AG09309 (cell line): ENCODE data around the gene SPATA6L.
"Not testable (repeated sequence)": the region's sequence is repeated elsewhere in the genome, so short reads cannot be mapped to it uniquely, and the experiment has no call there.

Experiments
- DNase-seq: peaks from one replicate; pipeline ENCODE4 v3.0.0-alpha.2; 2010; ENCODE audit warnings: low read depth
- H3K4me3 ChIP-seq: 2 replicates; pipeline ENCODE4 v1.5.1; 2011; ENCODE audit warnings: mild to moderate bottlenecking, low read depth, low read length, moderate library complexity; ENCODE audit not compliant: control insufficient read depth
- TF ChIP-seq, protein P1 (sequence below): IDR thresholded peaks from 2 replicates; pipeline ENCODE4 v1.5.1; 2011; ENCODE audit warnings: mild to moderate bottlenecking, low read depth, low read length, inconsistent platforms; ENCODE audit not compliant: insufficient read depth, control insufficient read depth; ENCODE audit errors: missing control alignments

SPATA6L gene

DNA sequence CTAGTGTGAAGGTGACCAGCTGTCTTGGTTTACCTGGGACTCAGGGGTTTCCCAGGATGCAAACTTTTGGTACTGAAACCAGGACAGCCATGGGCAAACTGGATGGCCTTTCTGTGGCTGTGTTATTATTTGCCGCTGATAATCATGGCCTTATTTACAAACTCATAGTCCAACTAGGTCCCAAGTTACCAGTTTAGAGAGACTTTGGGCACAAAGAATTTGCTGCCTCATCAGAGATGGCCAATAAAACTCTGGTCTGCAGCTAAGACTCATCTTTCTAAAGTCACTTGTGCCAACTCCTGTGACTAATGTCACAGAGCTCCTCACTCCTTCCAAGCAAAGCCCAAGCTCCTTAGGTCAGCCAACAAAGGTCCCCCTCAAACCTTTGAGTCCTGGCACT is 51.7 kb downstream of the SPATA6L start:
- H3K4me3 ChIP-seq, result no peak overlapping the region
- no peak for DNase-seq
- TF ChIP-seq, protein P1, sequence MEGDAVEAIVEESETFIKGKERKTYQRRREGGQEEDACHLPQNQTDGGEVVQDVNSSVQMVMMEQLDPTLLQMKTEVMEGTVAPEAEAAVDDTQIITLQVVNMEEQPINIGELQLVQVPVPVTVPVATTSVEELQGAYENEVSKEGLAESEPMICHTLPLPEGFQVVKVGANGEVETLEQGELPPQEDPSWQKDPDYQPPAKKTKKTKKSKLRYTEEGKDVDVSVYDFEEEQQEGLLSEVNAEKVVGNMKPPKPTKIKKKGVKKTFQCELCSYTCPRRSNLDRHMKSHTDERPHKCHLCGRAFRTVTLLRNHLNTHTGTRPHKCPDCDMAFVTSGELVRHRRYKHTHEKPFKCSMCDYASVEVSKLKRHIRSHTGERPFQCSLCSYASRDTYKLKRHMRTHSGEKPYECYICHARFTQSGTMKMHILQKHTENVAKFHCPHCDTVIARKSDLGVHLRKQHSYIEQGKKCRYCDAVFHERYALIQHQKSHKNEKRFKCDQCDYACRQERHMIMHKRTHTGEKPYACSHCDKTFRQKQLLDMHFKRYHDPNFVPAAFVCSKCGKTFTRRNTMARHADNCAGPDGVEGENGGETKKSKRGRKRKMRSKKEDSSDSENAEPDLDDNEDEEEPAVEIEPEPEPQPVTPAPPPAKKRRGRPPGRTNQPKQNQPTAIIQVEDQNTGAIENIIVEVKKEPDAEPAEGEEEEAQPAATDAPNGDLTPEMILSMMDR, result no peak

DNA sequence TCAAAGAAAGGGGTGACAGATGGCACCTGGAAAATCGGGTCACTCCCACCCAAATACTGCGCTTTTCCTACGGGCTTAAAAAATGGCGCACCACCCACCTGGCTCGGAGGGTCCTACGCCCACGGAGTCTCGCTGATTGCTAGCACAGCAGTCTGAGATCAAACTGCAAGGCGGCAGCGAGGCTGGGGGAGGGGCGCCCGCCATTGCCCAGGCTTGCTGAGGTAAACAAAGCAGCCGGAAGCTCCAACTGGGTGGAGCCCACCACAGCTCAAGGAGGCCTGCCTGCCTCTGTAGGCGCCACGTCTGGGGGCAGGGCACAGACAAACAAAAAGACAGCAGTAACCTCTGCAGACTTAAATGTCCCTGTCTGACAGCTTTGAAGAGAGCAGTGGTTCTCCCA is 60.2 kb downstream of the SPATA6L start:
- DNase-seq, H3K4me3 ChIP-seq: not testable (repeated sequence)

DNA sequence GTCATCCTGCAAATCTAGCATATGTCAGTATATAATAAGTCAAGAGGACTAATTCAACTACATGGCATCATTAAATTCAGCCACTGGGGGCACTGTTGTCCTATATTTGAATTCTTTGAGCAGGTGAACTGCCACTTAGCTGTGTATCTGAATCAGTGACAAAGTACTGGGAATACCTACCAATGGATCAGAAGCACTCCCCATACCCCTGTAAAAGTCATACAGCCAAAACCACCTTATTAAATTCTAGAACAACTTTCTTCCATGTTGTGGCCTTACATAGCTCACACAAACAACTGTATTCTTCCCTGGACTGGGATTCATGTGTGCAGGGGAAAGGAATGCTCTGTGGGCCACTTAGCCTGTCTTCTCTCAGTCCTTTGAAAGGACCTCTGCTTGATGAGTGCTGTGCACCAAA is 61.6 kb downstream of the SPATA6L start:
- DNase-seq, result no peak
- TF ChIP-seq, protein P1, result peak; percentile 58
- H3K4me3 ChIP-seq, result no peak overlapping the region

DNA sequence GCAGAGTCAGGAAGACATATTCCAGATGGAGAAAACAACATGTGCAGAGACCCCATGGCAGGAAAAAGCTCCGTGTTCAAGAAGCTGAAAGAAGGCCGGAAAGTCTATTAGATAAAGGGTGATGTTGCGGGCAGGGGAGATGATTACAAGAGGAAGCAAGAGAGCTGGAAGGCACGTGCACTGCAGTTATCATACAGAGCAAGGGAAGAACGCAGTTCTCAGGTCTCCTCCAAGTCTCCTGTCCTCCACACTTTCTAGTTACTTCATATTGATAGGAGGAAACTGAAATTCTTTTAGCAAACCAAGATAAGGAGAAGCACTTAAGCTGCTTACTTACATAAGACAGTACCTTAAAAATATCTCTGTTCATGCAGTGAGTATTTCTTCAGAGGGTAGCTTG is 62.5 kb downstream of the SPATA6L start:
- no peak for DNase-seq
- TF ChIP-seq, protein P1, result no peak
- no peak overlapping the region for H3K4me3 ChIP-seq

DNA sequence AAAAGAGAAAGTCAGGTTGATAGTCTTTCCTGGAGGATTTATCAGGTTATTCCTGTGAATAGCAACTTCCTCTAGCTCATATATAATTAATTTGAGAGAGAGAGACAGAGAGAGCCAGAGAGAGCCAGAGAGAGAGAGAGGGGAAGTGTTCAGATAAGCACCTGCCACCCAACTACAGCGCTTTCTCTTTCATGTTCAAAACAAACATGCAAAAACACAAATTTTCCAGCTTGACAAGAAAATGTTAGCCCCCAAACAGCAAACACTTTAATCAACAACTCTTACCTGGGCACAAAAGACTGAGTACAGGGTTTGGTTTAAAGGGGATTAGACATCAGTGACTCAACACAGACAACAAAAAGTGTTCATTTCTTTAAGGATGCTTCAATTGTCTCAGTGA is 65.9 kb downstream of the SPATA6L start:
- TF ChIP-seq, protein P1, result no peak
- H3K4me3 ChIP-seq, result no peak overlapping the region
- DNase-seq, result no peak

DNA sequence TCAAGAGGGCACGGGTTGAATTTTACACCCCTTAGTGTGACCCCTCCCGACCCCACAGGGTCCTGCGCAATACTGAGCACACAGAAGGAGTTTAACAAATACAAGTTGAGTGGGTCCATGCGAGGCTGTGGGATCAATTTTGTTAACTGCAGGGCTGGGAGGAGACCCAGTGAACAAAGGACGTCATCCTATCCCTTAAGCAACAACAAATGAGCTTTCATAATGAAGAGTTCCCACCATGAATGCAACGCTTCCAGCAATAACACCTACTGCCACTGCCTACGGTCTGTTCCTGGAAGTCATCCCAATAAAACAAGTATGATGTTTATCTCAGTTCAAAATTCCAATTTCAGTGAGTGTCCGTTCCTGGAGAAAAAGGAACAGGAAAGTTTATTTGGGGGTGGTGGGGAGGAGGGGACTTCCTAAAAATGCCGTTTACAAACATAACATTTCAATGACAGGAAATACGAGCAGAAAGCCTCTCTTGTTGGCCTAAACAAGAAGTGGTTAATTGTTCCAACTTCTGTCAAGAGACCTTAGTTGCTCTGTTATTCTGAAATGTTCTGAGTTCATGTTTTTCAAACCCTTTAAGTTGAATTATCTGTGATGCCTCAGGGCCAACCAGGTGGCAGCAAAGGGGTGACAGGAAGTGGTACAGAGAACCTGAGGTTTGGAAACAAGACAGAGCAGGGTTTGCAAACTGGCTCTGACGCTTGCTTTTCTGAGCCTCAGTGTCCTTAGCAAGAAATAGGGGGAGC is 69.9 kb downstream of the SPATA6L start:
- TF ChIP-seq, protein P1, result no peak
- H3K4me3 ChIP-seq, result no peak overlapping the region
- no peak for DNase-seq

DNA sequence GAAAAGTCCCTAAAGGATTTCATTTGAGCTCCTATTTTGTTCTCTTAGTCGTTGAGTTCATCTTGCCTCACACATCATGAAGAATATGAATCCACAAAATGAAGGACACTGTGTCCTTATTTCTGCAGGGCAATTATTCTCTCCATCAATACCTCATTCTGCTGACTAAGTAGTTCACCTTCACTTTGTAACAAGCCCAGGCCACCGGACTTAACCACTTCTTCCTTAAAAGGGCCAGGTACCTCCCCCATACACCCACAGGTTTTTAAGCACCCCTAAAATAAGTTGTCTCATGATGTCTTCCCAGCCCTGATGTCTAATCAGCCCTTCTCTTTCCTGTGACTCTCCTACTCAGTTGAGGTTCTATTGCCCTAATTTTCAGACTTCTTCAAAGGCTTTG is 71.3 kb downstream of the SPATA6L start:
- TF ChIP-seq, protein P1, result no peak
- no peak for DNase-seq
- no peak overlapping the region for H3K4me3 ChIP-seq
